Dermis microvascular lymphatic vessel endothelial cell (primary cell): ENCODE data around the gene CBX2. TPM values are rescaled to one million over a fixed set of nuclear protein-coding genes. Genes with fewer than 3 reads are reported as not detected.

Experiments used
- DNase-seq, 2 donors: peaks; one replicate each; pipeline versions ENCODE4 v3.0.0 to v3.0.0-alpha.2; 2010; ENCODE audit warnings: low read depth in 2 of 2
- total RNA-seq: library from RNA; depleted of rRNA; stranded (reverse); fragments of >200 nt; gene quantifications from 2 replicates; pipeline ENCODE4 v1.2.1, GENCODE V29; 2014

CBX2 gene
- total RNA-seq, 1 donor from 2014 or later: 5.3 TPM

DNA sequence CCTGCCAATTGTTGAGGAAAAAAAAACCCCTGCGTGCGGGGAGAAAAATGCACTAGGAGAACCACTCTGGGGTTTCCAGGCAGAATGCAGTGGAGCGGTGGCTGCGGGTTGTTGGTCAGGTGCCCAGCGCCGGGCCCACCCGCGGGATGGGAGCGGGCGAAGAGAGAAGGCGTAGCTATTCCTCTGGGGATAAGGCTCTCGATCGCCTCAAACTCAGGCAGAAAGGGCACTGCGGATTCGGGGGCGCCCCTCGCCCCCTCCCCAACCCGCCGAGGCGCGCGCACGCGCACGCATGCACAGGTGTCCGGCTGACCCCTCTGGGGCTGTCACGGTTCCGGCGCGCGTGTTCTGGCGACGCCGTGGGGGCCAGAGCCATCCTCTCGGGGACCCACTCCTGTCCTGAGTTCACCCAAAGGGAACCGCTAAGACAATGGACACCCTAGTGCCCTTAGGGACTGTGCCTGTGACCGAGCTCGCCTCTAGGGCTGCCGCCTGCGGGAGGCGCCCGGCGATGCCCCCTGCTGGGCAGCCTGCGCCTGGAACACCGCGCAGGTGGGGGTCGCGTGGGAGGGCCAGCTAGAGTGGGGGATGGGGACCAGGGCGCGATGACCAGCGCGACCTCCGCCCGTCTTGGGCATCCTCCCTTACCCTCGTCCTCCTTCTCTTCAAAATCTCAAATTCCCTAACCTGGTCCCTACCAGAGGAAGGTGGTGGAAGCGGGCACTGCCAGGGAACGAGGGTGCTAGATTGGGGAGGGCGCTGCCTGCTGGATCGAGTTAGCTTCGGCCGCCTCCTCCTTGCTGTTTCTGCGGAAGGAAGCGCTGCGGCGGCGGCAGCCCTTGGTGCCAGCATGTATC, 33.3 kb downstream of the CBX2 start:
- peak in 1 of 2 donors; percentile 61 for DNase-seq

DNA sequence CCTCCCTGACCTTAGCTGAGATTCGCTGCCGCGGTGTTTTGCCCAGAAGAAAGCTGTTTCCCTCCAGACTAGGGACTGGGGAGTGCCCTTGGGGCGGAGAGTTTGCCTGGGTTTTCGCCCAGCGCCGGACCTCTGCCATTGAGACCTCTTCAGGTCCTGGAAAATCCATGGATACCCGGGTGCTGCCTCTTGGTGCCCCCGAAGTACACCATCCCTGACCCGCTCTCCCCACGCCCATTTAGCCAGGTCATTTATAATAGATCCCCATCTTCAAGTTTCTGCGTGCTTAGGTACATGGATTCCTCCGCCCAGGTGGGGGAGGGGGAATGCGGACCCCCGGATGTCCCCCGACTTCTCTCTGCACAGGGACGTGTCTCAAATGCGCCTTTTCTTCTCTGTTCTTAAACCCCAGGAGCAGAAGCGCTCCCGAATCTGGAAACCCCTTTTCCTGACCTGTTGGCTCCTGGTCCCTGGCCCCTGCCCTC, 34.0 kb downstream of the CBX2 start:
- DNase-seq: no peak

DNA sequence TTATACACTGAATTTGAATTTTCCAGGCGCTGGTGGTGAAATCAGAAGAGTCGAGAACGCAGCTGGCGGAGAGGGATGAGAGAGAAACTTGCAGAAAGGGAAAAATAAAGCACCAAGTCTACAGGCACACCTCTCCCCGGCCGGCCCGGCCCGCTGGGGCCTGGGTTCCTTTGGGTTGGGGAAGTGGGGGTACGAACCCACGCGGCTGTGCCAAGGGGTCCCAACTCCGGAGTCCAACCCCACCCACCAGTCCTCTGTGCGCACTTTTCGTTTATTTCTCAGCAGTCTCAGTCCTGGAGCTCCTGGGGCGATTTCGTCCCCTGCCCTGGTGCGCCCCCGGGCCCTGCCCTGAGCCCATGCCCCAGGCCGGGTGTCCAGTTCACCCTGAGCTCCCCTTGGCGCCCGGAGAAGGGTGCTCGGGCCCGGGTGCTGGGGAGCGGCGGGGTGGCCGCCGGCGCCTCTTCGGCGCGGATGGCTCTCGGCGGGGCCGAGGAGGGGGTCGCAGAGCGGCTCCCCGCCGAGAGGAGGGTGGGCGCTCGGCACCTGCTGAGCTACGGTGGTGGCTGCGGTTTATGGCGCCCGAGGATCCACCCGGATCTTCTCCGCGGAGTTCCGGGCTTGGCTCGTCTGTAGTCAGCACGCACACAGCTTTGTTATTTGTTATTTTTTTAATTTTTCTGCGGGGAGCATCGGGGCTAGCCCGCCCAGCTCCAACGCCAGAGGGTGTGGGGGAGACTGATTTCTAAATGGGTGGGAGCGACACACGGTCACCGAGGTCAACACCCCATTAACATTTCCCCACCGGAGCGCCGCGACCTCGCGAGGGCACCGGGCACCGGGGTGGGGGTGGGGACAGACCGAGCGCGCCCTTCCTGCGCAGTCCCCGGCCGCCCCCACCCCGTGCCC, 34.7 kb downstream of the CBX2 start:
- DNase-seq: no peak

DNA sequence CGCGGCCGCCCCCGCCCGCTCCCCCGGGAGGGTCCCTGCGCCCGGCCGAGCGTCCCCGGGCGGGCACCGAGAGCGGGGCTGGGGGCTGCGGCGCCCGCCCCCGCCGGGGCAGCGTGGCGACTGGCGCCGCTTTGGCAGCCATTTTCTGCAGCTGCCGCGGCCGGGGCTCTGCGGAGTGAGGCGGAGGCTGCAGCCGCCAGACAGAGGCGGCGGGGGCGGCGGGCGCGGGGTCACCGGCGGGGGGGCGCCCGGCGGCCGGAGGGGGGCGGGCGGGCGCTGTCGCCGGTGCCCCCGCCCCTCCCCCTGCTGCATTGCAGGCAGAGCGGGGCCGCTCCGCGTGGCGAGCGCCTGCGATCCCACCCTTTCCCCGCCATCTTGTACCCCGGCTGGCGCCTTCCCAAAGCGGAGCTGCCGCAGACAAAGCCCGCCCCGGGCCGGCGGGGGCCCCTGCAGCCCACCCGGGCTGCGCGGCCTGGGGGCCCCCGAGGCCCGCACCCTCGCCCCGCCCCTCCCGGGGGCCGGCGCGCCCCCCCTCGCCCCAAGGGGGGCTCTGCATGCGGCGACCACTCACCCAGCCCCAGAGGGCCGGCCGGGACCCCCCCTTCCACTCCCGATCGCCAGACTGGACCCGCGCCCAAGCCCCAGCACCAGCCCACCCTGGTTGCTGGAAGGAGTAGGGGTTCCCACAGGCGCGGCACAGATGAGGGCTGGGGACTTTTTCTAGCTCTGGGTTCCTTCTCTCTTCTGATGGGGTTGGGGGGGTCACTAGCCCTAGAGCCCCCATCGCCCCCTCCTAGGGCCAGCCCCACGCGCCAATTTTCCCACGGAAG, 35.6 kb downstream of the CBX2 start:
- DNase-seq: no peak

DNA sequence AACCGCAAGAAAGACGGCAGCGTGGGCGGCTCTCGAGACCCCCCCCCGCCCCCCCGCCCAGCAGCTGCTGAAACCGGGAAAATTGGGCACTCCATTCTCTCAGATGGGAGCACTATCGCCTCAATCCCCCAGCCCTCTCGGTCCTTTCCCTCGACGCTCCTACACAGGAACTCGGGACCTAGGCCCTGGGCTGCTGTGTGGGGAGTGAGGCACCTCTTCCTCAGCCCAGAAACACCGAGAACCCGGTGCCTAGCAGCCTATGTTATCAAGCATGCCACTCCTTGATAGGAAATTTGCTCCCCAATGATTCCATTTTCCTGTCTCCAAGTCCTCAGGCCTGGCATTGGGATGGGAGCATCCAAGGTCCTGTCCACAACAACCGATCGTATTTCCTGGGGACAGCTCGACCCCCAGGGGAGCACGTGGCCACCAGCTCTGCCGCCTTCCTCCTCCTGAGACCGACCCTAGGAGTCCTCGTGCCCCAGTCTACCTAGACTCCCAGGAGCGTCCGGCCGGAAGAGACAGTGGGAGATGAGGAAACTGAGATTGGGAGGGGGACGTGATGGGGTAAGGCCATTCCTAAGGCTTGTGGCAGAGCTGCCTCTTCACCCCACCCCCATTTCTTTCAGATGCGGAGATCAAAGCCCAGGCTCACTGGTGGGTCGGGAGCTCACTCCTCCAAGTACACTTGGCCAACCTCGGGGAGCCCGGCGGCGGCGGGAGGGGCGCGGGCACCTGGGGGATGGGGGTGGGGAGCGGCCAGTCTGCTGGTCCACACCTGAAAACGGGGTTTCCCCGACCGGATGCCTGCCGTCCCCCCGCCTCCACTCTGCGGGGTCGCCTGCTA, 36.4 kb downstream of the CBX2 start:
- no peak for DNase-seq

DNA sequence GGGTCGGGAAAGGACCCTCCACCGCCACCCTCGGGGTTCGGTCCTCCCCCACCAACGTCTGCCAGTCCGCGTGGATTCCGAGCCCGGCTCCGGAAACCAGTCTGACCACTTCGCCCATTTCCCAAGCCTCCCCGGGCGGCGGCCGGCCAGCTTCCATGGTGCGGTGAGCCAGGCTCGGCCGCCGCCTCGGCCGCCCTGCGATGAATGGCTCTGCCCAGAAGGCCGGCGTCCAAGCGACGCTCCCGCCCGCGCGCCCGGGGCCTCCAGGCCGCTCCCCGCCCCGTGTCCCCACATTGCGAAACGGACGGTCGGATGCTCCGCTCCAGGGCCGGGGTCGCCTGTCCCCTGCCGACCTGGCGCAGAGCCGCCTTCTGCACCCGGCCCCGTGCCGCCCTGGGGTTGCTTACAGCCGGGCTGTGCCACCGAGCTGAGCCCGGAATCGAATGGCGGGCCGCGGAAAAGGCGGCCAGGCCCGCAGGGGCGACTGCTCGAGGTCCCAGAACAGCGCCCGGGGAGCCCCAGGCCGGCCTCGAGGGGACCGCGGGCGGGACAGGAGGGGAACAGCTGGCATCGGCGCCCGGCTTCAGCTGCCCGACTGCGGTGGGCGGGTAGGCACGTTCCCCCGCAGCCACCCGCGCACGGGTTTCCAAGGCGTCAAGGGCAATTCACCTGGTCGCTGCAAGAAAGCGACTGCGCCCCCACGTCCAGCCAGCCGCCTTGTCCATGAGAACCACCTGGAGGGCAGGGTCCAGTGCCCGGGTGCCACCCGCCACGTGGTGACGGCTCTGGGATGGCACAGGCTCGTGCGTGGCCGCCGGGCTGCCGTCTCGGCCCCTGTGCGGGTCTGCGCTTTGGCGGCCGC, 37.3 kb downstream of the CBX2 start:
- no peak for DNase-seq

DNA sequence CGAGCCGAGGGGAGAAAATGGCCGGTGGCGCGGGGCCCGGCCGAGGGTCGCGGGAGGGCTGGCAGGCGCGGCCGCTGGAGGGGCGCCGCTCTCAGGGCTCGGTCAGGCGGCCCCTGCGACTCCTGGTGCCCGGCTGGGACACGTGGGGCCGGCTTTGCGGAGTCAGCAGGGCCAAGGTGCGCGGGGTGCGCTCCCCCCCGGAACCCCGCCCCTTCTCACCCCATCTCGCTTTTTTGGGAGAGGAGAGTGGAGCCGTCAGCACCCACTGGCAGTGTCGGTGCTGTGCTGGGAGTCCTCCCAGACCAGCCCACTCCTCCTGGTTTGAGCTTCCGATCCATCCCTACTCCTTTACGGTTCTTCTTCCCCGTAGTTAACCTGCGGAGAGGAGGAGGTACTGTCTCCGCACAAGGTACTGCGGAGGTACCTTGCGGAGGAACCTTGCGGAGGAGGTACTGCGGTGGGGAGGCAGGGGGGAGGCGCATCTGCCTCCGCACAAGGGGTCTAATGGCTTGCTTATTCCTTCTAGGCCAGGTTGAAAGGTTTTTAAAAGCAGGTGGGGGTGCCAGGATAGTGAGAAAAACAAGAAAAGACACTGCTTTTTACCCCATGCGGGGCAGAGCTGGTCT, 38.0 kb downstream of the CBX2 start:
- DNase-seq: no peak

DNA sequence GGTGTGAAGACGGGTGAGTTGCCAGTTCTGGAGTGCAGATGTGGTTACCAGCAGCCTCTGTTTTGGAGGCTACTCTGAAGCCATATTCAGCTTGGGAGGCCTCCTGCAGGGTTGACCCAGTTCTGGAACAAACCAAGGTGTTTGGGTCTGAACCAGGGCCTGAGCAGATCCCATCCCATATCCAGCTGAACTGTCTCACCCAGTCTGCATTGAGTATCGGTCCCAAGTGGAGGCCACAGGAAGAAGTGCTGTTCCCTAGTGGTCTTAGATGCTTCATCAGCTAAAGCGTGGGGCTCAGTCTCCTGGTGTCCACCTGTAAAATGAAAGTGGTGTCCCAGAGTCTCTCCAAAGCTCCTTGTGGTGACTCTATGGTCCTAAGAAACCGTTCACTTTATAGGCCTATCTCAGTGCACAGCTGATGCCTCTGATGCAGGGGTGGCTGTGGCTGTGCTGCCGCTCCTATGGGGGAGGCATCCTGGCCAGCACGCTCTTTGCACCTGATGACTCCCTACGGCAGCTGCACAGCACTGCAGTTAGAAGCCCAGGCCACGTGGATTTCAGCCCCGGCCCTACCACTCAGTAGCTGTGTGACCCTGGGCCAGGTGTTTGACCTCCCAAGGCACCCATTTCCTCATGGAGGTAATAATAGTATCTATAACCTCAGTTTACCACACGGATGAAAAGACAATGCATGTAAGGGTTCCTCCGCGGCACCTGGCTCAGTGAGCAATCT, 40.2 kb downstream of the CBX2 start:
- DNase-seq: no peak

DNA sequence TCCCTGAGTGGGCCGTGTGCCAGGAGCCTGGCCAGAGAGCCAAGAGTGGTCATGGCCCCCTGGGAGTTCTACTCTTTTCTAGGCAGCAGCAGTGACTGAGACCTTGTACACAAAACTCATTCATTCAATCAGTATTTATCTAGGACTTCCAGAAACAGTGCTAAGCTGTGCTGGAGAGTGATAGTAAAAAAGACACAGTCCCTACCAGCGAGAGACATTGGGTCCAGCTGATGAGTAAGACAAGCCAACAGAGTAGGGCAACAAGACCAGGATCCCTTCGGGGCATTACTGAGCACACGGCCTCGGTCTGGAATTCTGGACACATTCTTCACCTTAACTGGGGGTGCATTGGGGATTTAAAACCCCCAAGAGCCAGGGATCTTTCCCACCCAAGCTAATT, 41.1 kb downstream of the CBX2 start:
- no peak for DNase-seq

DNA sequence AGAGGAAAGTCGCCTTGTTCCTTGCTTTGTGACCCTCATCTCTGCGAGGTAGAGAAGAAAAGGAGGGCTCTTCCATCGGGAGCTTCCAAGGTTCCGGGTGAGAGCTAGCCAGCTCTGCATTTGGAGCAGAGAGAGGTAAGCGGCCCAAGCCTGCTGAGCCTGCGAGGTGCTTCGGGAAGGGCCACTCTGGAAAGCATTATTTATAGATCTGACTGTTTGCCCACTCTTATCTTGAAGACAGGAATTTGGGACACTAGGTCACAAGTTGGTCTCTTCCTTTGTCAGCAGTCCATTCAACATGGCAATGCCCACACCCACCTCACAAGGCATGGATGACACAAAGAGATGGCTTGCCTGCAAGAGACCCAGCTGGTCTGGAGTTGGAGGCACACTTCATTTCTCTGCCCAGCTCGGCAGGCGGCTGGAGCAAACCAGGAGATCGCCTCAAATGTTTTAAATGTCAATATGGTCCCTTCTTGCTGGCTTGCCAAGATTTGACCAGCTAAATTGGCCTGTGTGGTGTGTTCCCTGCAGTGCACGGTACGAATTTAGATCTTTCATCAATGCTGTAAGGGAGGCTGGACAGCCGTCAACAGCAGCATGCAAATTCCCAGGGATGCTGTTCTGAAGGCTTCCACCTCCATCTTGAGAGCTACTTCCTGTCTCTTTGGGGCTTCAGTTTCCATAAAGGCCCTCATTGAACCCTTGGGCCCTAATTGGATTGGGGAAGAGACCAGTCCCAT, 41.8 kb downstream of the CBX2 start:
- no peak for DNase-seq

DNA sequence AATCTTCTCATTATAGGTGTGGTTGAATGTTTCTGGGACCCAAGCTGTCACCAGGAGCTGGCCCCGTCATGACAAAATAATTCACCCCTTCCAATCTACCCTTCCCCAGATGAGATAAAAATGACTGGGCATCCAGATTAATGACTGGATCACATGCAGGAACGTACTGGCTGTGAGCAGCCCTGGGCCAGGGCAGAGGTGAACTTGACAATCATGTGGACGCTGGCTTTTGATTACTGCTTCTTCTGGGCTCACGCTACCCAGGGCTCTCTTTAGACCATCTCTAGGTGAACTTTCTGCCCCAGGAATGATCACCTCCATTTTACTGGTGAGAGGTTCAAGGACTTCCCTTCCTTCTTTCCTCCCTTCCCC, 43.0 kb downstream of the CBX2 start:
- no peak for DNase-seq

DNA sequence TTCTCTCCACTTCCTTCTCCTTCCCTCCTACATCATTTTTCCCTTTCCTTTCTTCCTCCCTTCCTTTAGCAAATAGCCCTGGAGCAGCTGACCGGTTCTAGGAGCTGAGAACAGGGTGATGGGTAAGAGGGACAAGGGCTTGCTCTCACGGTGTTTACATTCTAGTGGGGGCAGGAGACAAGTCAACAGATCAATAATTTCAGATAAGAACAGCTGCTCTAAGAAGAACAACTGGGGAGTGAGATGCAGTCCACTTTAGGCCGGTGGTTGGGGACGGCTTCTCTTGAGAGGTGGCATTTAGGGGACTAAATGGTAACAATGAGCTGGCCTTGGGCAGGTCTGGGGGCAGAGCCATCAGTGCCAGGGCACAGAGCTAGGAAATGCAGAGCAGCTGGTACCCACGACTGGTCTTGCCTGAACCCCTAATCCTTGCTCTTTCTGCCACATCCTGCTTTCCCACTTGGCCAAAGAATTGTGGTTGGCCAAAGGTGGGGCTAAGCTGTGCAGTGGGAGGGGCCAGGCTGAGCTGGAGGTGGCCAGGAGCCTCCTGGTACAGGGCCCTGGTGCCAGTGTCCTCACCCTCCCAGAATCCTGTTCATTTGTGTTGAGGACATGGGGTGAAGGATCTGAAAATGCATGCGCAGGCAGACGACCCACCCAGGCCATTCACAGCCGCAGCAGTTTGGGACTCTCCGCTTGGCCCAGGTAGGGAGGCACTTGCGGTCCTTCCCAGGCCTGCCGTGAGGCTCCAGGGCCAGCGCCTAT, 43.6 kb downstream of the CBX2 start:
- DNase-seq: no peak

DNA sequence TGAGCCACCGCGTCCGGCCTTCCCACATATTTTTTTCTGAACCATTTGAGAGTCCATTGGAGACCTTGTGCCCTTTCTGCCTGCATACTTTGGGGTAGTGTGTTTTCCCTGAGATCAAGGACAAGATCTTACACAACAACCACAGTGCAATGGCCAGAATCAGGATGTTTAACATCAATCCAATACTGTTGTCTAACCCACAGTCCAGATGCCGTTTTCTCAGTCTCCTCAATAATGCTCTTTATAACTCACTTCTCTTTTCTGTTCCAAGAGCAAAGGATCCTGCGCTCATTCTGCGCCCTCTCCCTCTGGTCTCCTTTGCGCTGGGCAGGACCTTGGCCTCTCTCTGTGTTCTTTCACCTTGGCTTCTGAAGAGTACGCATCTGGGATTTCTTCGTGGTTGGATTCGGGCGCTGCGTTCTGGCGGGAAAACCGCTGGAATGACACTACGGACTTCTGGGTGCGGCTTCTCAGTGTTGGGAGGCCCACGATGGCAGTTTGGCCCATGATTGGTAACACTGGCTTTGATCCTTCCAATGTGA, 44.7 kb downstream of the CBX2 start:
- DNase-seq: no peak

DNA sequence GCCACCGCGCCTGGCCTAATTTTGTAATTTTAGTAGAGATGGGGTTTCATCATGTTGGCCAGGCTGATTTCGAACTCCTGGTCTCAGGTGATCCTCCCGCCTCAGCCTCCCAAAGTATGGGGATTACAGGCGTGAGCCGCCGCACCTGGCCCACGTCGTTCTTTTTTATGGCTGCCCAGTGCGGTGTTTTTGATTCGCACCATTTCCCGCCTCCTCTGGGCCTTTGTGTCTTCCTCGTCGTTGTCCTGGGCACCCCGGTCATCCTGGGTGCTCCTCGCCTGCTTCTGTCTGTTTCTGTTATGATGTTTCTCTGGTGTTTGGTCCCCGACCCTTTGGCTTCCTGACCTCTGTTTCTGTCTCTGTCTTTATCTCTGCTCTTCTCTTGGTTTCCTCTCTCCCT, 46.3 kb downstream of the CBX2 start:
- no peak for DNase-seq

DNA sequence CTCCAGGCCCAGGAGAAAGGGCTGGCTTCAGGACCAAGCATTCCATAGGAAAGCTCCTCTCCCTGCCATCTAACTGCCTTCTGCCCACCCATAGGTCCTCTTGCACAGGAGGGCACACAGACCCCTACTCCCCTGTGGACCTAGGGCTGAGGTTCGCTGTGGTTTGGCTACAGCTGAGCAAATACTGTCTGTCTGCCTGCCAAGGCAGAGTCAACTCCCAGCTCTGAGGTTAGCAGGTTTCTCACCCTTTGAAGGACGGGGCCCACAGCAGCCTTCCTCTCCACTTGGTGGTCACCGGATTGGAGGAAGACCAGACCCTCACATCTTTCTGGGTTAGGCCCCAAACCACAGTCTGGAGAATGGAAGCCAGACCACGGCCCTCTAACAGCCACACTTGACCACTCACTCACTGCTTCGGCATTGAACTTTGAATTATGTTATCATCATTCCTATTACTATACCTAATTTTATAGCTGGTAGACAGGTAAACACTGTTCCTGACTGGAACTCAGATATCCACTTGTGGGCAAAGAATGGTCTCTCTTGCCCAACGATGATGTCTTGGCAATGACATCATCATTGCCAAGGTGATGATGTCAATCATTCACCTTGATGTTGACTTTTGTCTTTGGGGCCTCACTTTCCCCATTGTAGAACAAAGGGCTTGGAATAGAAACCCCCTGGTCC, 47.1 kb downstream of the CBX2 start:
- no peak for DNase-seq

DNA sequence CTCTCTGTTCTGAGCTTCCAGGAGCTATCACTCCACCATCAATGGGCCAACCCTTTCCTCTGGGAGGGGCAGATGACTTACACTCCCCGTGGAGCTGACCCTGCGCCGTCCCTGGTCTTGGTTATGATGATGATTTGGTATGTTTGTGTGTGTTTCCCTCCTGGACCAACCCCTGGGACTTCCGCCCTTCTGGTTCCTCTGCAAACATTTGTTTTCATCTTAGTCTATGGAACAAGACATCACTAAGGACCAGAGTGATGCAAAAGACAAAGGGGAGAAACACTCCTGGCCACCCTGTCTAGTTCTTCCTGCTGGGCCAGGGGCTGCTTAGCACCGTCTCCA, 47.6 kb downstream of the CBX2 start:
- DNase-seq: no peak
